NCI-H1105 (cell line): ENCODE results near the gene CXXC1.
"Not testable (repeated sequence)": the region's sequence is repeated elsewhere in the genome, so short reads cannot be mapped to it uniquely, and the experiment has no call there.

ENCODE experiments used
- DNase-seq: peaks from one replicate; lab custom pipeline; 2025; lab: John Stamatoyannopoulos, UW

The CXXC1 gene

DNA sequence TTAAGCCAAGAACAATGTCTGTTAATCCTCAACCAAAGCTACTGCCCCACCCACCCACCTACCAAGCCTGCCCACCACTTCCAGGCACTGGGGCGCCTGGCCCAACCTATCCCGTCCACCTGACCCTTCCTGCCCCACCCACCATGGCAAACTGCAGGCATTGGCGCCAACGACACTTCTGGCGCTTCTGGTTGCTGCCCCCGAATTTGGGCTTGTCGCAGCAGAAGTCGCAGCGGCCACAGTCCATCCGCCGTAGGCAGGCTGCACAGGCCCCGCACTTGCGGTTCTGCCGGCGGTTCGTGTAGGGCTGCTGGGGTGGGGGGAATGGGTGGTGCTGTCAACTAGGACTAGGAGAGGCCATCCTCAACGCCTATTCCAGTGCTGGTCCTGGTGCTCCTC, 13.4 kb downstream of the CXXC1 start:
- no peak for DNase-seq

DNA sequence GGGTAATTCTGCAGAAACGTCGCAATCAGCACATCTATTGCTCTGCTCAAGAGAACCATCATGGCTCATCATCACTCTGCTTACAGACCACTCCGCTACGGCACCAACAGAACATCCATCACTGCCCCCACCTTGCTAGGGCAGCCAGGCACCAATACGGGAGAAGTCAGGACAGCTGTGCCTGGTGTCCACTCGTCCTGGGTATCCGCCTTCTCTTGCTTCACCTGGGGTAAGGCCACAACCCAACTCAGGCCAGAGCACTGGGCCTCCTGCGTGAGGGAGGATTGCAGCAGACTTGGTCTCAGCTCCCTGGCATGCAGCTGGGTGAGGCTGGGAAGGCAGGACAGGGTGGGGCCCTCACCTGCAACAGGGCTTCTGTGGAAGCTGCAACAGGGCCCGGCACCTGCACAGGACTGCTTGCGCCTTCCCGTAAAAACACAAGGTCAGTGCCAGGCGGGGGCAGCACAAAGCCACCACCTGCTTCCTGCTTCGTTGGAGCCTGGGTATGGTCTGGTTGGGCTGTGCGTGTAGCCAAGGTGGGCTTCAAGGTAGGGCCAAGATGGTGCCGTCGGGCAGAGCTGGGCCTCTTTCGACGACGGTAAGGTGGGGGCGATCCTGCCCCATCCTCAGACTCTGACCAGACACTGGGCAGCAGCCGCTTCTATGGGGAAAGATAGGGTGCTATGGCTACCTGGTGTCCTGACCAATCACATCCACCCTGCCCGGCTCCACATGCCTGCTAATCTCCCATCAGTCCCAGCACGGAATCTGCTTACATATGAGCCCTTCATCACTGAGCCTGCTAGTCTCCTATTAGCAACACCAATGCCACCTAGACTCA, 14.1 kb downstream of the CXXC1 start:
- no peak for DNase-seq

DNA sequence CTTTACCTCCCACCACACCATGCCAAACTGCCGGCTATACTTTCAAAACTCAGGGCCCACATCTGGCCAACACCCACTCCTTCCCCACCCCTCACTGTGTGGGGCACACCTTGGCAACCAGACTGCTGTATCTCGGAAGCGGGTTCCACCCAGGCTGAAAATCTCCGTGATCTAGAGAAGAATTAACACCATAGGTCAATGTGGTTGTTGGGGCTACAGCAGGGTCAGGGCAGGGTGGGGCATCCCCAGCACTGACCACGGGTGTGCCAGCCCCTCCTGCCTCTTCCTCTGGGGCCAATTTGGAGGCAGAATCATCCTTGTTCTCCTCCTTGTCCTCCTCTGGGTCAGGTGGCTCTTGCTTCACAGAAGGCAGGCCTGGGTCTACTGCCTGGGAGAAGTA, 14.9 kb downstream of the CXXC1 start:
- DNase-seq = no peak

DNA sequence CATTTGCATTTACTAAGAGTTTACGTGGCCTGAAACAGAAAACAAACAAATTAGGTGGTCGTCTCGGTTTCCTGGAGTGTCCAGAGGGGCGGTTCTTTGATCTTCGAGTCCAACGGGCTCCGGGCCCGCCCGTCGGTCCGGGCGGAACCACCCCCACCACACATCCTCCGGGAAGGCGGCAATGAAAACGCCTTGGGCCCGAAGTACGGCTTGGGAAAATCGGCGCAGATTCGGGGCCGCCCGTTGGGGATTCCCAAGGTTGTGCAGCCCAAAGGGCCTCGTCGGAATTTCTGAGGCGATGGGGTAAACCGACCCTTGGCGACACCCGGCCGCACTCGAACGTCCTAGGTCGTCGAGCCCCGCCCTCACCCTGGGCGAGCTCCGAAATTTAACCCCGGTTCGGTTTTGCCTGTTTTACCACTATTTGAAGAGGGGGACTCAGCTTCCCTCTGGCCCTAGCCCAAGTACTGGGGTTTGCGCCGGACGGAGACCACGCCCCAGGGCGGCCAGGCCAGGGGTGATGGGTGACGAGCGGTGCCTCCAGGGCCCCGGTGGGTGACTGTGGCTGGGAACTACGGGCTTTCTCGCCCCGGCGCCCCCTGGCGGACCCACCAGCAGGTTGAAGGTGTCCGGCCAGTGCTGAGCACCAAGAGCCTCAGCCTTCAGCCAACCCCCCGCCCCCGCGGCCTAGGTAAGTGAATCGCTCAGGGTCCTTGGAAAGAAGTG, 19.3 kb downstream of the CXXC1 start:
- DNase-seq = no peak

DNA sequence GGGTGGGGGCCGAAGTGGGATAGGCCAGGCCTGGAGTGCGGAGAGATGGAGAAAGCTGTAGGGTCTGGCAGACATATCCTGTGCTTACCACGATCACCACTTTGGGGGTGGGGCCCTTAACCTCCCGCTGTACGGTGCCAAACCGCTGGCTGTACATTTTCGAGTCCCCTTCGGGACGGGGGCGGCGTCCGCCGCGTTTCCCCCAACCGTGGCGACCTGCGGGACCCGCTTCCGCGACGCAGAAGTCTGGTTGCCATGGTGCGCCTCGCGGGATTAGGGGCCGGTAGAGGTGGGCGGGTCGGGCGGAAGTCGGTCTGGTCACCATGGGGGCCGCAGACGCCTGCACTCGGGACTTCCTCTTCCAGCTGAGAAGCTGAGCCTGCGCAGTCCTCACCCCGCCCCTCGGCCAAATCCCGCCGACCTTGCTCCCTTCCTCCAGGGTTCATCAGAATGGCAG, 21.2 kb downstream of the CXXC1 start, which contains the start of gene CFAP53:
Gene CFAP53 (minus strand): TSS at position 248 of the 457 bp plus-strand sequence. CDS start 91 bp downstream, at position 157.
- DNase-seq = peak; percentile 89

DNA sequence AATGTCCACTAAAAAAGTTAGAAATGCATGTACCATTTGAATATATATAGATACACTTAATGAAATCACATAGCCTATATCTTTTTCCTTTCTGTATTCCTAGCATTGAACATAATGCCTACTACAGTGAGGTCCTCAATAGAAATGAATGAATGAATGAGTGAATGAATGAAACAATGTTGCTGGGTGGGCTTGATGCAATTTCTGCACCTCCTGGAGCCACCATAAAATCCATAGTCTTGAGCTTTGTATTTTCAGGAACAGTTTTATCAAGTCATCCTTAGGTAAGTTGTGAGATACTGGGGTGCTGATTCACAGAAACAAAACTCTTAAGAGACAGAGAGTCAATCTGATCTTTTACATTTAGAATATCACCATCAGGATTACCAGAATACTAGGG, 24.5 kb downstream of the CXXC1 start:
- no peak for DNase-seq

DNA sequence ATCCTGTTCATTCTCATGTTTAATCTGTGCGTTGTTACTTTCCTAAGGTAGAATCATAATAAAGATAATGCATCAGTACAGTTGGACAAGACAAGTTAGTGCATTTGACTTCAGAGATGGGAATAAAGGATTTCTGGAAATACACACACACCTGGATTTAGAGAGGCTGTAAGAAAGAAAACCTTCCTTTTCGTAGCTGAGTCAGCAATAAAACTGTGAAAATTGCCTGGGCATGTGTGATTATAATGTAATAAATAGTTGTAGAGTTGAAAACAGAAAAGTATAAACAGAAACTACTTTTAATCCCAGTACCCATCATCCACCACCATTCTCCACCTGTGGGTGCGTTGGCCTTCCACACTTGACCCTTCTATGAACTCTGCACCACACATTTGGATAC, 36.6 kb downstream of the CXXC1 start:
- DNase-seq = no peak

DNA sequence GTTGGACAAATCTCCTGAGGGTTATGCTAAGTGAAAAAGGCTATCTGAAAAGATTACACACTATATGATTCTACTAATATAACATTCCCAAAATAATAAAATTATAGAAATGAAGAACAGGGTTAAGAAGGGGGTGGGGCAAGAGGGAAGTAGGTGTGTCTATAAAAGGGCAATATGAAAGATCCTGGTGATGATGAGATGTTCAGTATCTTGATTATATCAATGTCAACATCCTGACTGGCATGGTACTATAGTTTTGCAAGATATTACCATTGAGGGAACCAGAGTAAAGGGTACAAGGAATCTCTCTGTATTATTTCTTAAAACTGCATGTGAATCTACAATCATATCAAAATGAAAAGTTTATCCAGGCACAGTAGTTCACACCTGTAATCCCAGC, 37.9 kb downstream of the CXXC1 start:
- DNase-seq = no peak

DNA sequence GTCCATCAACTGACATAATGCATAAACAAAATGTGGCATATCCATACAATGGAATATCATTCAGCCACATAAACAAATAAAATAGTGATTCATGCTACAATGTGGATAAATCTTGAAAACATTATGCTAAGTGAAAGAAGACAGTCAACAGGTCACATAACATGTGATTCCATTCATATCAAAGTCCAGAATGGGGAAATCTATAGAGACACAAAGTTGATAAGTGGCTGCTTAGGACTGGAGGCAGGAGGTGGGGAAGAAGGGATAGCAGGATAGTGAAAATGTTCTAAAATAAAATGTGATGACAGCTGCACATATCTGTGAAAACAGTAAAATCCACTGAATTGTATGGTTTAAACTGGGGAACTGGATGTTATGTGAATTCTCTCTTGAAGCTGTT, 39.9 kb downstream of the CXXC1 start:
- no peak for DNase-seq

DNA sequence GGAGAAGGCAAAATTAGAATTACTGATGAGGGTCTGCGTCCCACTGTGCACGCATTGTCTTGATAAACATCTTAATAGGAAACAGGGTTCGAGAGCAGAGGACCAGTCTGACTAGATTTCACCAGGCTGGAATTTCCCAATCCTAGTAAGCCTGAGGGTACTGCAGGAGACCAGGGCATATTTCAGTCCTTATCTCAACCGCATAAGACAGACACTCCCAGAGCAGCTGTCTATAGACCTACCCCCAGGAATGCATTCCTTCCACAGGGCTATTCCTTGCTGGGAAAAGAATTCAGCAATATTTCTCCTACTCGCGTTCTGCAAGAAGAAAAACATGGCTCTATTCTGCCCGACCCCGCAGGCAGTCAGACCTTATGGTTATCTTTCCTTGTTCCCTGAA, 45.7 kb downstream of the CXXC1 start:
- not testable (repeated sequence) for DNase-seq

DNA sequence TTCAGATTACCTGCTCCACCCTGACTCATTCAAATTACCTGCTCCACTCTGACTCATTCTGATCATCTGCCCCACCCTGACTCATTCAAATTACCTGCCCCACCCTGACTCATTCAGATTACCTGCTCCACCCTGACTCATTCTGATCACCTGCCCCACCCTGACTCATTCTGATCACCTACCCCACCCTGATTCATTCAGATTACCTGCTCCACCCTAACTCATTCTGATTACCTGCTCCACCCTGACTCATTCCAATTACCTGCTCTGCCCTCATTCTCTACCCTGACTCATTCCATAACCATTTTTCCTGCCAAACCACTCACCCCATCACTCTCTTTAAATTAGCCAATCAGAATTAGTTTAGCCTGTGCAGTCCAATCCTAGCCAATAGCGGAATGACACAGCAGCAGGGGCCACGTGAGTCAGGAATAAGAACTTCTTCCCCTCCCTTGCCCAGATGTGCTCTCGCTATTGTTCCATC, 47.4 kb downstream of the CXXC1 start:
- DNase-seq = no peak

DNA sequence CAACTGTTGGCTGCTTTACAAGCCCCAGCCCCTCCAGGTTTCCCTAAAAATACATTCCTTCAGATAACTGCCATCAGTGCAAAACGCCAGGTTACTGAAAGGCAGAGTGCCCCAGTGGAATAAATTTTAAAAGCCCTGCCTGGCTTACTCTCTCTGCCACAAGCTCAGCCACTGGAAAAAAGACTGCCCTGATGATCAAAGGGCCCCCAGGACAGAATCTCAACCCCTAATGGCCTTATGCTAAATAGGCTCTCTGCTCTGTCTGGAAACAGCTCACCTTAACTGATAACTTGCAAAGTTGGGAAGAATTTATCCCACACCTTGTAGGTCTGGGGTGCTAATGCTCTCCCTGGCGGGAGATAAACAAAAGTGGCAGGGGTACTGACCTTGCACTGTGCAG, 55.1 kb downstream of the CXXC1 start:
- no peak for DNase-seq
